Right atrium auricular region (tissue), 2 donors: ENCODE data around the gene FATE1. TPM values are rescaled to one million over a fixed set of nuclear protein-coding genes. Genes with fewer than 3 reads are reported as not detected.
A peak's percentile ranks its signal among the peaks of the same experiment; 100 is the strongest.

Experiments used
- DNase-seq: peaks from one replicate; pipeline ENCODE4 v3.0.0-alpha.2; 2019; ENCODE audit warnings: low spot score
- H3K27ac ChIP-seq, 2 donors: fragments of 200-600 bp; sonication (generic); 1 replicate in 1 of 2; 2 replicates in 1 of 2; pipeline ENCODE4 v1.5.1; 2016 to 2019
- H3K27me3 ChIP-seq, 2 donors: fragments of 200-600 bp; sonication (generic); one replicate each; pipeline versions ENCODE4 v1.5.1 to v1.6.0; 2017 to 2019
- H3K36me3 ChIP-seq: fragments of 200-600 bp; sonication (generic); one replicate; pipeline ENCODE4 v1.5.1; 2016
- H3K4me1 ChIP-seq, 2 donors: fragments of 200-600 bp; sonication (generic); one replicate each; pipeline versions ENCODE4 v1.5.1 to v1.6.0; 2017 to 2019
- H3K4me3 ChIP-seq, 2 donors: fragments of 200-600 bp; sonication (generic); 1 replicate in 1 of 2; 2 replicates in 1 of 2; pipeline ENCODE4 v1.5.1; 2017 to 2019; ENCODE audit warnings: mild to moderate bottlenecking in 1 of 2, moderate library complexity in 1 of 2
- H3K9me3 ChIP-seq, 2 donors: fragments of 200-600 bp; sonication (generic); one replicate each; pipeline ENCODE4 v1.5.1; 2019
- total RNA-seq, 2 donors: library from RNA; depleted of rRNA; stranded (reverse); fragments of >200 nt; gene quantifications; one replicate each; pipeline ENCODE4 v1.1.0, GENCODE V29; 2016
- TF ChIP-seq, protein P1 (sequence below), 2 donors: fragments of 200-600 bp; sonication (generic); IDR thresholded peaks; one replicate each; pipeline ENCODE4 v1.5.1; 2019; ENCODE audit warnings: antibody characterized with exemption in 2 of 2

Gene FATE1
- total RNA-seq, 2 donors from 2014 or later, result not detected

DNA sequence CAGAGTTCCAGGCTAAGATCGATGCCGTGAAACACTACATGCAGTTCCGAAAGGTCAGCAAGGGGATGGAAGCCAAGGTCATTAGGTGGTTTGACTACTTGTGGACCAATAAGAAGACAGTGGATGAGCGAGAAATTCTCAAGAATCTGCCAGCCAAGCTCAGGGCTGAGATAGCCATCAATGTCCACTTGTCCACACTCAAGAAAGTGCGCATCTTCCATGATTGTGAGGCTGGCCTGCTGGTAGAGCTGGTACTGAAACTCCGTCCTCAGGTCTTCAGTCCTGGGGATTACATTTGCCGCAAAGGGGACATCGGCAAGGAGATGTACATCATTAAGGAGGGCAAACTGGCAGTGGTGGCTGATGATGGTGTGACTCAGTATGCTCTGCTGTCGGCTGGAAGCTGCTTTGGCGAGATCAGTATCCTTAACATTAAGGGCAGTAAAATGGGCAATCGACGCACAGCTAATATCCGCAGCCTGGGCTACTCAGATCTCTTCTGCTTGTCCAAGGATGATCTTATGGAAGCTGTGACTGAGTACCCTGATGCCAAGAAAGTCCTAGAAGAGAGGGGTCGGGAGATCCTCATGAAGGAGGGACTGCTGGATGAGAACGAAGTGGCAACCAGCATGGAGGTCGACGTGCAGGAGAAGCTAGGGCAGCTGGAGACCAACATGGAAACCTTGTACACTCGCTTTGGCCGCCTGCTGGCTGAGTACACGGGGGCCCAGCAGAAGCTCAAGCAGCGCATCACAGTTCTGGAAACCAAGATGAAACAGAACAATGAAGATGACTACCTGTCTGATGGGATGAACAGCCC is 28.0 kb downstream of the FATE1 start:
- H3K4me3 ChIP-seq, result no peak overlapping the region
- TF ChIP-seq, protein P1, sequence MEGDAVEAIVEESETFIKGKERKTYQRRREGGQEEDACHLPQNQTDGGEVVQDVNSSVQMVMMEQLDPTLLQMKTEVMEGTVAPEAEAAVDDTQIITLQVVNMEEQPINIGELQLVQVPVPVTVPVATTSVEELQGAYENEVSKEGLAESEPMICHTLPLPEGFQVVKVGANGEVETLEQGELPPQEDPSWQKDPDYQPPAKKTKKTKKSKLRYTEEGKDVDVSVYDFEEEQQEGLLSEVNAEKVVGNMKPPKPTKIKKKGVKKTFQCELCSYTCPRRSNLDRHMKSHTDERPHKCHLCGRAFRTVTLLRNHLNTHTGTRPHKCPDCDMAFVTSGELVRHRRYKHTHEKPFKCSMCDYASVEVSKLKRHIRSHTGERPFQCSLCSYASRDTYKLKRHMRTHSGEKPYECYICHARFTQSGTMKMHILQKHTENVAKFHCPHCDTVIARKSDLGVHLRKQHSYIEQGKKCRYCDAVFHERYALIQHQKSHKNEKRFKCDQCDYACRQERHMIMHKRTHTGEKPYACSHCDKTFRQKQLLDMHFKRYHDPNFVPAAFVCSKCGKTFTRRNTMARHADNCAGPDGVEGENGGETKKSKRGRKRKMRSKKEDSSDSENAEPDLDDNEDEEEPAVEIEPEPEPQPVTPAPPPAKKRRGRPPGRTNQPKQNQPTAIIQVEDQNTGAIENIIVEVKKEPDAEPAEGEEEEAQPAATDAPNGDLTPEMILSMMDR (IDR thresholded peaks at IDR 0.05), result no peak
- peaks cover 0 to 7% of the 10 kb centered on the region in 2 donors for H3K9me3 ChIP-seq
- H3K36me3 ChIP-seq, result no peaks in the 10 kb centered on the region
- no peak overlapping the region for H3K27ac ChIP-seq
- no peaks in the 10 kb centered on the region for H3K4me1 ChIP-seq
- no peak for DNase-seq
- H3K27me3 ChIP-seq, result no peaks in the 10 kb centered on the region

- Histone ChIP-seq H3K9me3 (peaks cover 0 to 7% of the 10 kb centered on the region in 2 donors), H3K4me3 (no peak overlapping the region), H3K27me3 (no peaks in the 10 kb centered on the region), H3K4me1 (no peaks in the 10 kb centered on the region), H3K27ac (no peak overlapping the region), H3K36me3 (no peaks in the 10 kb centered on the region)
- TF ChIP-seq, protein P1 (IDR thresholded peaks at IDR 0.05), result no peak
- DNase-seq, result peak; percentile 26
Observed at GRCh38 chrX:151745651-151746050, 29.8 kb downstream of the FATE1 start.

DNA sequence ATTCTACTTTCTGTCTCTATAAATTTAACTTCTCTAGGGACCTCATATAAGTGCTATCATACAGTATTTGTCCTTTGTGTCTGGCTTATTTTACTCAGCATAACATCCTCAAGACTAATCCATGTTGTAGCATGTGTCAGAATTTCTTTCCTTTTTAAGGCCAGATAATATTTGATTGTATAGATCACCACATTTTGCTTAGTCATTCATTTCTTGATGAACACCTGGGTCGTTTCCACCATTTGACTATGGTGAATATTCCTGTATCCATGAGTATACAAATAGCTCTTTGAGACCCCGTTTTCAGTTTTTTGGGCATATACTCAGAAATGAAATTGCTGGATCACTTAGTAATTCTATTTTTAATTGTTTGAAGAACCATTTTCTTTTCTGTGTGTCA is 30.7 kb downstream of the FATE1 start:
- Histone ChIP-seq H3K4me3 (no peak overlapping the region), H3K9me3 (peaks cover 0 to 6% of the 10 kb centered on the region in 2 donors), H3K36me3 (no peaks in the 10 kb centered on the region), H3K27me3 (no peaks in the 10 kb centered on the region), H3K27ac (no peak overlapping the region), H3K4me1 (no peaks in the 10 kb centered on the region)
- DNase-seq, result no peak
- TF ChIP-seq, protein P1 (IDR thresholded peaks at IDR 0.05), result no peak

GRCh38 chrX:151750511-151750910 is 34.7 kb downstream of the FATE1 start:
- peak; percentile 5 for DNase-seq
- peaks cover 0 to 4% of the 10 kb centered on the region in 2 donors for H3K4me1 ChIP-seq
- no peaks in the 10 kb centered on the region for H3K9me3 ChIP-seq
- TF ChIP-seq, protein P1 (IDR thresholded peaks at IDR 0.05), result no peak
- H3K36me3 ChIP-seq, result no peaks in the 10 kb centered on the region
- H3K27me3 ChIP-seq, result no peaks in the 10 kb centered on the region
- no peak overlapping the region for H3K4me3 ChIP-seq
- H3K27ac ChIP-seq, result no peak overlapping the region

DNA sequence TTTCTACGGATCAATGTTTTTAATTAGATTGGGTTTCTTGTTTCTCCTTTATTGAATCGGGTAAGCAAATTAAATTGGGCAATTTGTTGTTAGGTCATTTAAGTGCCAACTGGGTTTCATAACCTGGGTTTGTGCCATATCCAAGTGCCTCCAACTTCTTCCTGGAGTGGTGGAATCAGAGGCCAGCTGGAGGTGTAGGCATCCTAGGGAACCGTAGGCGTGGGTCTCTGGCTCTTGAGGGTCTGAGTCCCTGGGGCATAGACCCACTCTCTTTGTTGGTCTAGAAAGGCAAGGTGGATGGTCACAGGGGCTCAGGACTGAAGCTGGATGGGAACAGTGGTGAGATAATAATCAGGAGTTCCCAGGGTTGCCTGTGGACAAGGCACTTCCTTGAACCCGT is 37.0 kb downstream of the FATE1 start:
- DNase-seq, result peak; percentile 48
- H3K27ac ChIP-seq, result no peak overlapping the region
- H3K27me3 ChIP-seq, result no peaks in the 10 kb centered on the region
- no peak overlapping the region for H3K4me3 ChIP-seq
- H3K4me1 ChIP-seq, result peaks cover 0 to 4% of the 10 kb centered on the region in 2 donors
- TF ChIP-seq, protein P1 (IDR thresholded peaks at IDR 0.05), result no peak
- H3K36me3 ChIP-seq, result no peaks in the 10 kb centered on the region
- H3K9me3 ChIP-seq, result no peaks in the 10 kb centered on the region
